Fibroblast of skin of abdomen (primary cell): ENCODE data around the gene RNF20.
A peak's percentile ranks its signal among the peaks of the same experiment; 100 is the strongest.
"Not testable (repeated sequence)": the region's sequence is repeated elsewhere in the genome, so short reads cannot be mapped to it uniquely, and the experiment has no call there.

Experiments used
- DNase-seq: peaks from one replicate; pipeline ENCODE4 v3.0.0-alpha.2; 2013

Gene RNF20

GRCh38 chr9:101530076-101530711, 3.5 kb upstream of the RNF20 start:
- peak; percentile 73 for DNase-seq

- DNase-seq = peak; percentile 23
These were observed 2.7 kb downstream of the RNF20 start for GRCh38 chr9:101536351-101536750.

- peak; percentile 23 for DNase-seq
These were observed 3.3 kb downstream of the RNF20 start for GRCh38 chr9:101536938-101537337.

GRCh38 chr9:101540069-101540468, 6.4 kb downstream of the RNF20 start:
- no peak for DNase-seq

DNA sequence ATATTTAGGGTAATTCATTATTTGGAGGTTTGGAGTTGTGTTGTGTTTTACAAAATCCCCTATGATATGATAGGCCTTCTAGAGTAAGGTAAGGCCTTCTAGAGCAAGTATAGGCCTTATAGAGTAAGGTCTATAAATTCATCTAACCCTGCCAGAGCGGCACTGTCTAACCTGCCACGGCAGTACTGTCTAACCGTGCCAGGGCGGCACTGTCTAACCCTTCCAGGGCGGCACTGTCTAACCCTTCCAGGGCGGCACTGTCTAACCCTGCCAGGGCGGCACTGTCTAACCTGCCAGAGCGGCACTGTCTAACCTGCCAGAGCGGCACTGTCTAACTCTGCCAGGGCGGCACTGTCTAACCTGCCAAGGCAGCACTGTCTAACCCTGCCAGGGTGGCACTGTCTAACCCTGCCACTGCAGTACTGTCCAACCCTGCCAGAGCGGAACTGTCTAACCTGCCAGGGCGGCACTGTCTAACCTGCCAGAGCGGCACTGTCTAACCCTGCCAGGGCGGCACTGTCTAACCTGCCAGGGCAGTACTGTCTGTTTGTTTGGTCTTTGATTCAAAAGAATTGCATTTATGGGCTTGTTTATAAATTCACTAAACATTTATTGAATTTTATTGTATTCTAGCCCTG, 9.6 kb downstream of the RNF20 start:
- DNase-seq = no peak

DNA sequence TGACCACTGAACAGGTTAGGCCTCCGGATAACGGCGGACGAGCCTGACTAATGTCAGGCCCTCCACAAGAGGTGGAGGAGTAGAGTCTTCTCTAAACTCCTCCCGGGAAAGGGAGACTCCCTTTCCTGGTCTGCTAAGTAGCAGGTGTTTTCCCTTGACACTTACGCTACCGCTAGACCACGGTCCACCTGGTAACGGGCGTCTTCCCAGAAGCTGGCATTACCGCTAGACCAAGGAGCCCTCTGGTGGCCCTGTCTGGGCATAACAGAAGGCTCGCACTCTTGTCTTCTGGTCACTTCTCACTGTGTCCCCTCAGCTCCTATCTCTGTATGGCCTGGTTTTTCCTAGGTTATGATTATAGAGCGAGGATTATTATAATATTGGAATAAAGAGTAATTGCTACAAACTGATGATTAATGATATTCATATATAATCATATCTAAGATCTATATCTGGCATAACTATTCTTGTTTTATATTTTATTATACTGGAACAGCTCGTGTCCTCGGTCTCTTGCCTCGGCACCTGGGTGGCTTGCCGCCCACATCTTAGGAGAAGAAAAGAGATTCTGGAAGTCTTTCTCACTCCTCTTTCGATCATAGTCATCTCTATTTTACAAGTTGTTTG, 15.9 kb downstream of the RNF20 start:
- DNase-seq = not testable (repeated sequence)

- DNase-seq = no peak
These were observed 28.1 kb downstream of the RNF20 start for GRCh38 chr9:101561740-101562139.

DNA sequence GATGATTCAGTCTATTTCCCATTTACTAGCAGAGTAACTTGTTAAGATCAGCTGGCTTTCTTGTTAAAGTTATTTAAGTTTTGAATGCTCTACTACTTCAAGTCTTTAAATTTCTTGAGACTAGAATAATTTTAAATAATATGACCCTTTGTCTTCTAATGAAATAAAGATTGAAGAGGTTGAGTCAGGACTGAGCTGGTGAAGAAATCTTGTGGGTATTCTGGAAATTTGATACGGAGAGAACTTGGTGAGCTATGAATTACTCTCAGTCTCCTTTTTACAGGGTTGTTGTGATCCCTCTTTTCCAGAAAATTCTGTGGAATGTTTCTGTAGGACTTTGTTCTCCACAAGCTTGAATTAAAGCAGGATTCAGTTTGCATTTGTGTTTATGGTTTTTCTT, 29.3 kb downstream of the RNF20 start:
- DNase-seq = no peak

GRCh38 chr9:101564252-101564651, 30.6 kb downstream of the RNF20 start:
- DNase-seq = no peak

GRCh38 chr9:101566904-101567724, 33.5 kb downstream of the RNF20 start:
- peak; percentile 40 for DNase-seq

DNA sequence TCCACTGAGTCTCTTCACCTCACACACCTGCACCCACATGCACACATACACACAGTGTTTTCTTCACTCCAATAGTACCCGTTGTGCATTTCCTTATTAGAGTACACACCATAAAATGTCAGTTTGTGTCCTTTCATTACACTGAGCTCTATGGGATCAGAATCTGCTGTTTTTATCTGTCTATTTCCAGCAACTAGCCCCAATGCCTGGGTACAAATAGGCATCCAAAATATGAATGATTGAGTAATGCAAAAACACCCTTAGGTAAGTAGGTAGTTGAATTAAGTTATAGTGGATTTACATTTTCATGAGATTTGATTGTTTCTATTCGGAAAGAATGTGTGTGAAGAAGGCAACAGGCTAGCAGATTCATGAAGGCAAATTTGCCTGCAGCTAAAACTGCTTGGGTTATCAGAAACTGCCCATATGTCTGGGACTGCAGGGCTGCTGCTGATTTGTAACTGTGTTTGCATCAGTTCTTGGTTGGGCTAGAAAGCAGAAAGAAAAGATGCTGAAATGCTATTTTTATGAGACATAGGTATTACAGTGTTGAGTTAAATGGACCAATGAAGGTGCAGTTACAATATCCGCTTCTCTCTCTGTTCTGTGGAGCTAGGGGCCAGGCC, 34.2 kb downstream of the RNF20 start:
- DNase-seq = no peak

DNA sequence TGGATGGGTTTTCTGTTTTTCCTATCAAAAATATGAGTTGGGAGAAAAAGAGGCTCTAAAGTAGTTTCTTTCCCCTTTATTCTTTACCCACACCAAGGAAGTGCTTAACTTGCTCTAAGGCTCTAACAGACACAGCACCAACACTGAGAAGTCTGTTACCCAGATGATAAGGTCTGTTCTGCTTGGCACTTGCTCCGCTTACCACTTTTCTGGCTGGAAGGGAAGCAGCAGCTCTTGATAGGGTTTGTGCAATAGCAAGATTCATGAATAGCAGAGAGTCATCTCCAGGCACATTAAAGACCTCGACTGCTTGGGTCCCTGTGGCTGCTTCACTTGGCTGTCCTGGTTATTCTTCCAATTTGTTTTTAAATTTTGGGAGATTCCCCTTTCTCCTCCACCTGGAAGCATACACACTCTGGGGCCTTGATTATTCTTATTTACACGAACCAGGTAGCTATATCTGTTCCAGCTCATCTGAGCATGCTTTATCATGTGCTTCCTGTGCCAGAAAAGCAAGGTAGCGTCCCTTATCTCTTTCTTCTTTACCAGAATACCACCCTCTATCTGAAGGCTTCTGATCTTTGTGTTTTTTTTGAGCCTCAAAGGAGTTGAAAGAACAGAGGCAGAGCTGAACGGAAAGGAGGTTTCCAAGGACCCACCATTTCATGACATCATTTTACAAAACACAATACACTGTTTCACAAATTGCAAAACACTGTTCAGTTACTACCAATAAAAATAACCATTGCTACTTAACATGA, 36.3 kb downstream of the RNF20 start:
- DNase-seq = no peak

DNA sequence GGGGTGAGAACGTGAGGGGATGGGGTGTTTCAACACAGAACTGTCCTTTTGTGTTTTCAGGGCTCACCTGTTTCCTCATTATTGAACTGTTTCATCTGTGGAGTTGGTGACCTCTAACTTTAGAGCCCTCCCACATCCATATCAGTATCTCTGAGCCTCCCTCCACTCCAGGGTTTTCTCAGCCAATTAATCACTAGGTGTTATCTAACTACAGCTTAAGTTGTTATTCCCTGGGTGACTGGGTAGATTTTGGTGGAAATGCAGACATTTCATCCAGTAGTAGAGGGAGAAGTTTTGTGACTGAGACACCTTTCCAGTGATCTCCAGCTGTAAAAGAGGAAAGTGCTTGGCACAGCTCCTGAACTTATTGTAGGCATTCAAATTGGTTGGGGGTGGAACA, 37.5 kb downstream of the RNF20 start:
- no peak for DNase-seq

DNA sequence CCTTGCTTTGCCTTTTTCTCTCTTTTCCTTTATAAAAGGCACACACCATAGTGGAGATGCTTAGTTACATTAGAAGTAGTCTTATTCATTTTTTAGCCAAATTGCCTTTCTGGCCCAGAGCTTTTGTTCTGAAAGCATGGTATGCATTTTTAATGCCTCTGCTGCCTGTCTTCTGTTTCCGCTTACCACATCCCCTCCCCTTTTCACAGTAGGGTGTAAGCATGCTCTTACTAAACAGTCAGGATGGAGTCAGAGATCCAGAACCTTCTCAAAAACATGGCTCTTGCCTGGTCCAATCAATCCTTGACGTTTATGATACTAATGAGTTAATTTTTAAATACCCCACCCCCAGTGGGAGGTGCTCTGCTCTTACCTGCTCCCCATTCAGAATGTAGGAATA, 38.7 kb downstream of the RNF20 start:
- DNase-seq = no peak

DNA sequence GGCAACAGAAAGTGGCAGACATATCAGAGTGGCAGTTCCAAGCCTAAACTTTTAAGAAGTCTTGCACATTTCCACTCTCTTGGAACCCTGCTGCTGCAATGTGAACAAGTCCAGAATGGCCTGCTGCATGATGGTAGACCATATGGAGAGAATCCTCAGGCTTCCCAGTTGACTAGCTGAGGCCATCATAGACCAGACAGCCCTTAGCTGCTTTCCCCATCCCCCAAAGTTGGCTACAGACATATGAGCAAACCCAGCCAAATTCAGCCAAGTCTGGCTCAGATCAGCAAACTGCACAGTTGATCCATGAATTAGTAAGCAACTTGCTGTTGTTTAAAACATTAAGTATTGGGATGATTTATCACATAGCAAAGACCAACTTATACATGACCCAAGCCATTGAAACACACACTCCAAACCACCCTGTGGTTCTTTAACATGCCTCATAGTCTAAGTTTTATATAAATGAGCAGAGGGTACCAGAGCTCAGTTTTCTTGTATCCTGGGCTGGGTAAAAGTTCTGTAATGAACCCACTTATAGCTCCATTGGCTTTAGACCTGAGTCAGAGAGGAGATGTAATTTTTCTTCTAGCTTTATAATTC, 41.2 kb downstream of the RNF20 start:
- DNase-seq = peak; percentile 42

- no peak for DNase-seq
These were observed 44.7 kb downstream of the RNF20 start for GRCh38 chr9:101578378-101578777.

DNA sequence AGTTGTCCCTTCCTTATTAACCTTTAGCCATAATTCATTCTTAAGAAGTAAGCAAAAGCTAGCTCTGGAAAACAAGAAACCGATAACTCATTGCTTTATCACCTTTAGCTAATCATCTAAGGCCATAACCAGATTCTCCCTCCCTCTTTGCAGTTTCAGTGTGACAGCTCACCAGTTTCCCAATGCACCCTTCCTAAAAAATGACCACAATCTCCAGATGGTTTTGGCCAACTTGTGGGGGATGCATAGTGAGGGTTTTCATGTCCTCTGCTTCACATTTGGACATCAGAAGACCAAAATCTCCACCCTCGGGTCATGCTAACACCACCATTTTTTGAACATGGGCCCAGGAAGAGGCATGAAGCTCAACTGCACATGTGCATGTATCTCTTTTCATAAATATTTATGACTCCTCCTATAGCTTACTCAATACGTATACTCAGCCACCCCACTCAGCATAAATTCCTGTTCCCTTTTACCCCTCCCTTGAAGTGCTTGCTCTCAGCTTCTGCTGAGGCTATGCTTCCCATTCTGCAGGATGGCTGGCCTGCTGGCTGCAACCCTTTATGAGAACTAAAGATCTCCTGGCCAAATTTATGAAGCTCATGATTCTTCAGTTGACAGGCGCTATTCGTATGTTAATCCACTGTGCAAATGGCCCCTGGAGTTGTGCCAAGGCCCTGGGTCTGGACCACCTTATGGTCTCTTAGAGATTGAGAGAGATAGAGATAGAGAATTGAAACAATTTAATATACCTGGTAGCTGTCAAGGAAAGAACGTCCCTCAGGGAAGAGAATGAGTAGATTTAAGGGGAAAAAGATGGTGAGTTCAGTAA, 46.3 kb downstream of the RNF20 start:
- DNase-seq = no peak

DNA sequence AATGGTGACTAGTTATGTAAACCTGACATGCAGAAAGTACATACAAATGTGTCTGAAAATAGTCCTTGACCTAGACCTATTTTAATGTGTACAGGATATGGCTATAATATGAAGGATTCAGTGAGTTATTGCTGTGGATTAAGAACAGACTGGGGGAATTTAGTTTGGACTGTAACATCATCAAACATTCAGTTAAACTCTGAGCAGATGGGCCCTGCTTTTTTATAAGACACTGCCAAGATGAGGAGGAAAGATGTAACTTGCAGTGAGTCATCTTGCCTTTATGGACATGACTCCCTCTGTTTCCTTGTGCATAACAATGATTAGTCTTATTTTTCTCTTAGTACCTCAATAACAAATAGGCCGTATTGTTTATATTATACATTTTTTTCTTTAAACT, 48.9 kb downstream of the RNF20 start:
- DNase-seq = peak; percentile 92

DNA sequence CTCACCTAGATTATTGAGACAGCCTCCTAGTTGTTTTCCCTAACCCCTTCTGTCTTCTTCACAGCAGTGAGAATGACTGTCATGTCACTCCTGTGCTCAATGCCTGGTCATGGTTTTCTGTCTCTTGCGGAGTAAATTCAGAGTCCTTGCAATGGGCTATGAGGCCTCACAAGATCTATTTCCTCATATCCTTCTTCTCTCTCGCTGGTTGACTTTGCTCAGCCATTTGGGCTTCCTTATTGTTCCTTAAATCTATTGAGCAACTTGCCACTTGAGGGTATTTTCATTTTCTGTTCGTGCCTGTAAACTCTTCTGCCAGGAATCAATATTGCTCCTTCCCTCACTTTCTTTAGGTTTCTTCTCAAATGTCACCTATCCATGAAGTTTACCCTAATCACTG, 52.1 kb downstream of the RNF20 start:
- no peak for DNase-seq

DNA sequence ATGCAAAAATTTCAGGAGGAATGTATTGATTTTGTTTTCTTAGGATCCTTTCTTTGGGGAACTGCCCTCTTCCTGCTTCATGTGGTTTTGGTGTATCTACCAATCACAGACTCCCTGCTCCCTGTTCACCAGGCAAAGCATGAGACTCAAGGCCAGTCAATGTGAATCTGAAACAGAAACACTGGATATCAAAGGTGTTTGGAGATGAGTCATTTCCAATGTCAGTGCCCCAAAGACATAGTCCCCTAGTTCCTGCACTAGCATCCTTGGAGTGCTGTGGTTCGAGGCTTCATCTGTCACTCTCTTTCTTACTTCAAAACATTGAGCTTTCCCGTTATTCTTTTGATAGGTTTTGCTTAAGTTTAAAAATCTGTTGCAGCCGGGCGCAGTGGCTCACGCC, 53.0 kb downstream of the RNF20 start:
- DNase-seq = no peak
